CD4-positive, alpha-beta T cell treated with Interleukin-17A for 4 hours (primary cell): ENCODE data around the gene DNMT3L.
"Not testable (repeated sequence)": the region's sequence is repeated elsewhere in the genome, so short reads cannot be mapped to it uniquely, and the experiment has no call there.

ENCODE experiments used
- DNase-seq: peaks from one replicate; pipeline ENCODE4 v3.0.0-alpha.2; 2020; ENCODE audit warnings: mixed read lengths

The DNMT3L gene

DNA sequence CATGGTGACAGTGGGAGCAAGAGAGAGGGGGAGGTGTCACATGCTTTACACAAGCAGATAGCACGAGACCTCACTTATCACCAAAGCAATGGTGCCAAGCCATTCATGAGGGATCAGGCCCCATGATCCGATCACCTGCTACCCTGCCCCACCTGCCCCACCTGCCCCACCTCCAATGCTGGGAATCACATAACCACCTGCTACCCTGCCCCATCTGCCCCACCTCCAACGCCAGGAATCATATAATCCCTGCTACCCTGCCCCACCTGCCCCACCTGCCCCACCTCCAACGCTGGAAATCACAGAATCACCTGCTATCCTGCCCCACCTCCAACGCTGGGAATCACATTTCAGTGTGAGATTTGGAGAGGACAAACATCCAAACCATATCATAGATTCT, 13.3 kb upstream of the DNMT3L start:
- no peak for DNase-seq

DNA sequence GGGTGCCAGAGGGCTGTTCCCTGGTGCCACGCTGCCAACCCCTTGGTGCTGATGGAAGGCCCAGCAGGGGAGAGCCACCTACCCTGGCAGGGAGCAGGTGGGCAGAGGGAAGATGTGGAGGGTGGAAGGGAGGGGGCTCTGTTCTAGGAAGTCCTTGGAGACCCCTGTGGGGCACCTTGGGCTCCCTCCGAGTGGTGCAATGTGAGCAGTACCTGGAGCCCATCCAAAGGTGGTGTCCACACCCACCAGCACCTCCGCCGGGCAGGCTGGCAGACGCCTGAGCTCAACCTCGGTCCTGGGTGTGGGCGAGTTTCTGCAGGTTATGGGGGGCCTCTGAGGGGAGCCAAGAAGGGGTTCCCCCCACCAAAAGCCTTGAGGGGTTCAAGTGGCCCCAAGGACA, 11.3 kb upstream of the DNMT3L start:
- DNase-seq = no peak

DNA sequence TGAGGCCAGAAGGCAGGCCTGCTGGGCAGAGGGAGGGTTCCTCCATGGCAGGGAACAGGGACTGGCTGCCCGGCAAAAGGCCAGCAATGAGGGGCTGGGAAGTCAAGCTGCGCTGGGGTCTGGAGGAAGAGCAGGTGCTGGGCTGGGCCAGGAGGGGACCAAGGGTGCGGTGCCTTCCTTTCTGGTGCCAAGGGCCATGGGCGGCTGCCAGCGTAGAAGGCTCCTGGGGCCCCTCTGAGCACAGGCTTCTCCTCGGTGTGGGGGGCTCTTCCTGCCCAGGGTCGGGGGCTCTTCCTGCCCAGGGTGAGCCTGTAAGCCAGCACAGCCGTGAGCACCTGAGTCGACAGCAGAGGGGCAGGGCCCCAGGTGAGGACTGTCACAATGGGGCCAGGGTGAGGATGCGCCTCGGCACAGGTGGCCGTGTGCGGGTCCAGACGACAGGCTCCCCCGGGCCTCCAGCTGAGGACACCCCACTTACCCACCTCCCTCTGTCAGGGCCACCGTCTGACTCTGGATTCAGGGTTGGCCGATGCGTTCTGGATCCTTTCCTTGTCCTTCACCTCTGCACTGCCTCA, 10.7 kb upstream of the DNMT3L start:
- no peak for DNase-seq

DNA sequence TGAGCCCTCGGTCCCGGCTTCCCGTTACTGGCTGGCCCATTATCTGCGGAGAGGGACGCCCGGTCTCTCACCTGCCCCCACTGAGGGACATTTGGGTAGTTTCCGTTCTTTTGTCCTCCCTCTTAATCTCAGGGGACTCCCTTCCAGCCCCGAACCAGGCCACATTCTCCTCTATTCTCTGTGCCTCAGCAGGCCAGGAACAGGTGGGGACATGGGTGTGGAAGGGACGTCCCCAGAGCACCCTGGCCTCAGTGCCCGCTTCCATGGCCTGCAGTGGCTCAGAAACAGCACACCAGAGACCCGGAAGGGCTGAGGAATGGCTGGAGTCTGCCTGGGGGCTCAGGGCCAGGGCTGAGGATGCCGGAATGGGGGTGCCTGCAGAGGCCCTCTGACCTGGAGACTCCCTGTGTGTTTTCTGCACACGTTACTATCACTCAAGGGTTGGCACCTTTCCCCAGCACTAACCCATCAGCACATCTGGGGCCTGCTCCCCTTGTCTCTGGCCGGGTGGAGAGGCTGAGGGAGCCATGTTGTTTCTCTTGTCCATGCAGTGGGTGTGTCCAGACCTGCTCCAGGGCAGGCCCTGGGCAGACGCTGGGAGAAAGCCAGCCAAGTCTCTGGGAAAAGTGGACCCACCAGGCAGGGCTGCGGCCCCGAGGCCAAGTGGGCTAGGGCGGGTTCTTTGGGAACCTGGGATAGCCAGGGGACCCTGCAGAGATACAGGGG, 10.0 kb upstream of the DNMT3L start:
- no peak for DNase-seq

DNA sequence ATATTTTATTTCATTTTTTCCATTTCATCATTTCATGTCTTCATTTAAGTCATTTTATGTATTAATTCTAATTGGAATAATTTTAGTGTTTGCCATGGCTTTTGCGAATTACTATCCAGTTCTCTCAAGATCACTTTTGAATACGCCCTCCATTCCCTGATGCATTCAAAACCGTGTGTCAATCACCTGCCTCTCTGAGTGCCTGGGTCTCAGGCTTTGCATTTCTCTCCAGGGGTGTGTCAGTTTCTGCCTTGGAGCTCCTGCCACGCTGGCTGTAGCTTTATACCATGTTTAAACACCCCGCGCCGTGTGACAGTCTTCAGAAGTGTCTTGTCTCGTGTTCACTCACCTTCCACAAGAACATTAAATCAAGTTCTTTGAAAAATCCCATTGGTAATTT, 7.4 kb upstream of the DNMT3L start:
- no peak for DNase-seq

DNA sequence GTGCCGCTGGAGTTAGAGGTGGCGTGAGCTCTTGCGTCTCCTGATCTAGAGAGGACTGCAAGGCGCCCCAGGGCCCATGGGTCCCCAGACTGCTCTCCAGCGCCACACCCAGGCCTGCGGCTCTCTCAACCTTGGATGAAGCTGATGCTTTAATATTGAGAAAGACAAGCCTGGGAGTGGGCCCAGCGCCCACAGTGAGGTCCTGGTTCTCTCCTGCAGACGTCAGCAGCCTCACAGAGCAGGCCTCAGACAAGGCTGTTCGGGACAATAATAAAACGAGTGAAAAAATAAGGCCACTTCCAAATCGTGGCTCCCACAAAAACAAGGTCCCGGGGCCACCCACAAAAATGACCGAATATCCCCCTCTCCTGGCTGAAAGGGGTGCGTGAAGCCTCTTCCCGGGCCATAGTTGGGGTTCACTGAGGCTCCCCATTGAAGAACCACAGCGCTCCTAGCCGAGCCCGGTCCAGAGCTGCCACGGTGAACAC, 6.0 kb upstream of the DNMT3L start:
- DNase-seq = peak; percentile 53

DNA sequence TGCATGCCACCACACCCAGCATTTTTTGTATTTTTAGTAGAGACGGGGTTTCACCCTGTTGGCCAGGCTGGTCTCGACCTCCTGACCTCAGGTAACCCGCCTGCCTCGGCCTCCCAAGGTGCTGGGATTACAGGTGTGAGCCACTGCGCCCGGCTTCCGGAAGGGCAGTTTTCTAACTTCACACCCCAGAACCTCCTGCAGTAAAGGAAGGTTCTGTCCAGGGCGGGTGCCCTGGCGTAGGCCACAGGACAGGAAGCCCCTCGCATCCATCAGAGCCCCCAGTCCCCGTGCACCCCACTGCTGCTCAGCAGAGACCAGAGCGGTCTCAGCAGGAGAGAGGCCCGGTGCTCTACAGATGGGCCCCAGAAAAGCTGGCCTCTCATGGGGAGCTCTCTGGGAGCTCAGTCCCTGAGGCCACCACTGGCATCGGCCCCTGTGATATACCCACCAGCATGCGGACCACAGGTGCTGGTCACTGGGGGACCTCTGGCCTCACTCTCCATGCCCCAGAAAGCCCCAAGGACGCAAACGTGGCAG, 4.1 kb upstream of the DNMT3L start:
- no peak for DNase-seq

DNA sequence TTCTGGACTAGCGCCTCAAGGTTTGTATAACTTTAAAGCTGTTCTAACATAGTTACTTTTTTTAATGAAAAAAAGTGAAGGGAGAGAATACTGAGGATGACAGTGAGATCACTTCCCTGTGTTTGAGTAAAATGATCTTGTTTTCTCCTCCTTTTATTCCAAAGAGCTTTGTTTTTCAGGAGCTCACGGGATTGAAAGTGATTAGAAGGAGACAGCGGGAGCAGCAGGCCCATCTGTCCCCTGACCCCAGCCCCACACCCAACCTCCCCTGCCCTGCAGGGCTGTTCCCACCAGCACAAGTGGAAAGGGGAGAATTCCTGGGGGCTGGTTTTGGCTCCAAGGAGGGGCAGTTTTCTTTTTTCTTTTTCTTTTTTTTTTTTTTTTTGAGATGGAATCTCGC, 2.1 kb upstream of the DNMT3L start:
- no peak for DNase-seq

DNA sequence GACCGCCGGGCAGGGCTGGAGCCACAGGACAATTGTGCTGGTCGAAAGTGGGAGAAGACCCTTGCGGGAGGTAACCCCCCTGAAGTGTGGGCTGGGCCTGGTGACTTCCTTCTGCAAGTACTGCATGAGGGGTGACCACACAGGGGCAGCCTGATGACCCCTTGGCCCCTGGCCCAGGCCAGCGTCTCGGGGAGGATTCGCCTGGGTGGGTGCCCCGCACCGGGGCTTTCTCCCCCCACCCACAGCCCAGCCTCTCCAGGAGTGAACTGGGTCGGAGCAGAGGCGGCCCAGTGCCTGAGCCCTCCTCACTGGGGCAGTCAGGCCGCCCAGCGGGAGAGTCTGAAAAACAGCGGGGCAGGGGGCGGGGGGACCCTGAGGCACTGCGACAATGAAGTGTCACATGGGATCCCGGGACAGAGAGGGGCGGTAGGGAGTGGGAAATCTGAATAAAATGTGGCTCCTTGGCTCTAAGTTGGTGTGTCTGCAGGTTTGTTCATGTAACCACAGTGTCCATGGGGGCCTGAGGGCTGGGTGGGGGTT, 1.6 kb upstream of the DNMT3L start:
- no peak for DNase-seq

DNA sequence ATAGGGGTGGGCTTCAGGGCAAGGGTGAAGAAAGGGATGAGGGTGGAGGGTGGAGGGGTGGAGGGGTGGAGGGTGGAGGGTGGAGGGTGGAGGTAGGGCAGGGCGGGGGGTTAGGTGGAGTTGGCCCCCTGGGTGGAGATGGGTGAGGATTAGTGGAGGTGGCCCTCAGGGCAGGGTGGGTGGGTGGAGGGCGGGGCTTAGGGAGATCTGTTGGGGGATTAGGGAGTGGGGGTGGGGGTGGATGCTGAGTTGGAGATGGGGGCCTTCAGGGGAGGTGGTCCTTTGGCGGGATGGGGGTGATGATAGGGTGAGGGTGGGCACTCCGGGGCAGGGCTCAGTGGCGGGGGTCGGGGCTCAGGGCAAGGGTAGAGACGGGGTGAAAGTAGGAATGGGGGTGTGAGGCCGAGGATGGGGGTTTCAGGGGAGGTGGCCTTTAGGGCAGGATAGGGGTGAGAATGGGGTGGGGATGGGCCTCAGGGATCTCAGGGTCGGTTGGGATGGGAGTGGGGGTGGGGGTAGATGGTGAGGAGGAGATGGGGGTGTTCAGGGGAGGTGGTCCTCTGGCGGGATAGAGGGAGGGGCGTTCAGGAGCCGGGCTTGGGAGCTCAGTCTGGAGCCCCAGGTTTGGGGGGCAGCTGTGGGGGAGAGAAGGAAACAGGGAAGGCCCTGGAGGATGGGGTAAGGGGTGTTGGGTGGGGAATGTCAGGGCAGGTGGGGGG, 800 bp upstream of the DNMT3L start:
- no peak for DNase-seq

DNA sequence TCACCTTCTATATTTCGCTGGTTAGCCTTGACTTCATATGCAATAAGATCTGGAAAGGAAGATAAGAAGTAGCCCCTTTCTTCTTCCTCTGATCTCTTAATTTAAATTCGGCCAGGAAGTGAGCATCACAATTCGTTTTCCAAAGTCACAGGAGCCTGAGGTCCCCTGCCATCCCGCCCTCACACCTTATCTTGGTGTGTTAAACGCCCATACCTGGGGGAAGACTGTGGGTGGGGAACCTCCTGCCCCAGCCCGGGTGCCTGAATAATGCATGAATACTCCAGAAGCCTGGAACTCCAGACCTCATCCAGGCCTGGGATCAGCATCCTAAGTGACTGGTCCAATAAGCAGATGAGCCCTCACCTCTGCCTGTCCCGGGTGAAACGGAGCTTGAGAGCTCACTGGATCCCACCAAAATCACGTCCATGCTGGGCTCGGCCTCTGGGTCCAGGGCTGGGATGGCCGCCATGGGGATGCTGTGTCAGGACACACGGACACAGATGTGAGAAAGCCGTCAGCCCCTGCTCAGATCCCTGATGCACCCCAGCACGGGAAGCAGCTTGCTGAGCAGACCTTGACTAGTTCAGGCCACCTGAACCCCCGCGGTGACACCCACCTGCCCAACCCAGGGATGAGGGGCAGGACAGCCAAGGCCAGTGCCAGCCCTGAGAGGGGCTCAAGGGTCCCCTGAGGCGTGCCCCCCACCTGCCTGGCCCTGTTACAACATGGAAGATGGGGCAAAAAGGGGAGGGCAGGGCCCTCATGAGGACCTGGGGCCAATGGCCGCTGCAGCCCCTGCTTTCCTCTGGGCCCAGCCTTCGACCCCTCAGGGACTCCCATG, 686 bp downstream of the DNMT3L start:
- DNase-seq = no peak

DNA sequence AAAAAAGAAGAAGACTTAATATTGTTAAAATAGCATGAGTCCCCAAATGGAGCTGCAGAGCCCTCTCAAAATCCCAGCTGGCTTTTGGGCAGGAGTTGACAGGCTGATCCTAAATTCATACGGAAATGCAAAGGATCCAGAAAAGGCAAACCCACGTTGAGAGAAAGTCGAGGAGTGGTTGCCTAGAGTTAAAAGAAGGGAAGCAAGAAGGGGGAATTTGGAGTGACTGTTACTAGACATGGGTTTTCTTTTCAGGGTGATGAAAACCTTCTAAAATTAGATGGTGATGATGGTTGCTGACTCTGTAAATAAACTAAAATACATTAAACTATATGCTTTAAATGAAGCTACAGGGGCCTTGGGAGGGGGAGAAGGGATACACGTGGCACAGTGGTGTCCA, 1.6 kb downstream of the DNMT3L start:
- no peak for DNase-seq

DNA sequence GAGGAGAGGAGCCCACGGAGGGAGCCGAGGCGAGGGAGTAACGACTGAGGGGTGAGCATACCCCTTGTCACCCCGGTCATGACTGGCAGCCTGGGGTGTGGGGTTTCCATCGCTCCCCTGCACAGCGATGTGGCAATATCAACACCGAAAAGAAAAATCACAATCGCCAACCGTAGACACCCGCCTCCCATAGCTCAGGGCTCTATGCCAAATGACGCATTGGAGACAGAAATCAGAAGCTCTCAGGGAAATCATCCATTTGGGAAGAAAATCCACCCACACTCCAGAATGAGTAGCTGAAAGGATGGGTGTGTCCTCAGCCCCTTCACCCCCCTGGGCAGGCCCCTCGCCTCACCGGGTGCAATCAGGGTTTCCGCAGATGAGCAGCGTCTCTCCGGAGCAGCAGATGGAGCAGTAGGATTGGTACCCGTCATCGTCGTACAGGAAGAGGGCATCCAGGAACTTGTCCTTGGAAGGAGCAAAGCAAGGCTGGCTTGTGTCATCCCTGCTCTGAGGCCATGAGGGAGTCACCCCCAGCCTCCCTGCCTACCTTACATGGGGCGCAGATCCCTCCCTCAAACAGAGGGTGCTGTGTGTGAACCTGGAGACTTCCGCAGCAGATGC, 2.5 kb downstream of the DNMT3L start:
- no peak for DNase-seq

DNA sequence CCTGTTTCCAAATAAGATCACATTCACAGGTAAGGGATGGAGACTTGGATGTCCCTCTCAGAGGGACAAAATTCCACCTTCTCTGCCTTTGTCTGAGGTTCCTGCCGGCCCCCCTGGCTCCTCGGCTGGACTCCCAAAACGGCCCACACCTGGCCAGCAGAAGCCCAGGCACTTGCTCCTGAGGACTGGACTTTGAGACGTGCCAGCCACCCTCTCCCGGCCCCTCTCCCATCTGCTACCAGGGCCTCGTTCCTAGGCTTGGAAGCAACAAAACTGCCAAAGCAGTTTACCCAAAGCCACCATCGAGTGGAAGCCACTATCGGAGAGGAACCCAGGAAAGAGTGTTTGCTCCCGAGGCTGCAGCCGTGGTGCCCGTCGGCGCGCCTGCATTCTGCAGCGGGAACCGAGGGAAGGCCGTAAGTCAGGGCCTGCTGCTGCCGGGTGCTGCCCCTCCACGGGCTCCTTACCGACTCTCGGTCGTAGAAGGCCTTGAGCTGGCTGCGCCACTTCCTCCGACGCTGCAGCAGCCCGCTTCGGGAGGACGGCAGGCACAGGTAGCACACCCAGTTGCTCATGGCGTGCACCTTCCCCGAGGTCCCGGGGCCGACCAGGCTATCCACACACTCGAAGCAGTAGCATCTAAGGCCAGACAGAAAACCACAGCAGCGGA, 3.5 kb downstream of the DNMT3L start:
- no peak for DNase-seq

DNA sequence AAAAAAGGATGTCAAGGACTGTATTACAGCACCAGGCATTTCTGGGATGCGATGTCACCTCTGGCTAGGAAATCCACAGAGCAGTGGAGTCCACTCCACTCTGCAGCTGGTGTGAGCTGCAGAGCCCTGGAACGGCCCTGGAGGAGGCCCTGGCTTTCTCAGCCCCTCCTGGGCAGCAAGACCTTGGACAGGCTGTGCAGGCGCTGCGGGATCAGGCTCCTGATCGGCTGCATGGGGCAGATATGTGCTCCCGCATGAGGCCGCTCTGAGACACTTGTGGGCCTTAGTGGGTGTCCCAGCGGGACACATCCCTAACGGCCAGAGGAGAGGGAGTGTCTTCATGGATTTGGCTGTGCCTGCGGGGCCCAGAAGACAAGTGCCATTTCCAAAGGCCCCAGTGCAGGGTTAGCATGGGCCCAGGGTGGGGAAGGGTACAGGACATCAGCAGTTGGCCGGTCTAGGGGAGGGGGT, 6.2 kb downstream of the DNMT3L start:
- no peak for DNase-seq

DNA sequence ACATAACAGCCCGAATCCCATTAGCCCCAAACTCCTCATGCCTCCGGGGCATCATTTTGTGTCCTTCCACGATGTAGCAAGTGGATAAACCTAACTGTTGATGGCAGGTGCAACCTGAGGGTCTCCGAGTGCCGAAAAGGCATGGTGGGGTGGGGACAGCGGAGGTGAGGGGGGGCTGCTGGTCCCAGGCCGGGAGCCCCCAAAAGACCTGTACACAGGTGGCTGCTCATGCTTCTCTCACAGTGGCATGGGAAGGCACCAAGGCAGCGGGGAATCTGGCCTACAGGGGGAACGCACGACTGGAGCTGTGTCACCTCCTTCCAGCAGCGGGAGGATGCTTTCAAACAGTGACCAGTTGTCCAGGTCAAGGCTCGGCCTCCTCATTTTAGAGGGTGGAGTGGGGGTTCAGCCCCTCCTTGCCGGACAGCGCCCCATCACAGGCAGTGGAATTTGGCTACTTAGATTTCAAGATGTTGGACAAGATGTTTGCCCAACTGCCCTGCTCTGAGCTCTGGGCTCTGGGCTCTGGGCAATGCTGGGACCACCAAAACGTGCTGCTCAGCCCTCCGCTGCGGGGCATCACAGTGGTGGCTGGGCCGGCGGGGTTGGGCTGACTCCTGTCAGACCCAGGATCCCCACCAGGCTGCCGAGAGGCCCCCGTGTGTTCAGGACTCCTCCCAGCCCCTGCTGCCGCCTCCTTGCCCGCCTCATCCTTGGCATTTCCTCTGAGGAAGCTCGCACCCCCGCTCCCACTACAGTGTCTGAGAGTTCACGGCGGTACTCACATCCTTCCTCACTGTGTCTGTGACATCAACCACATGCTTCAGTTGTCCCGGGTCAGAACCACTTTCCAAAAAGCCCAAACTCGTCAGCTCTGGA, 7.6 kb downstream of the DNMT3L start:
- no peak for DNase-seq

DNA sequence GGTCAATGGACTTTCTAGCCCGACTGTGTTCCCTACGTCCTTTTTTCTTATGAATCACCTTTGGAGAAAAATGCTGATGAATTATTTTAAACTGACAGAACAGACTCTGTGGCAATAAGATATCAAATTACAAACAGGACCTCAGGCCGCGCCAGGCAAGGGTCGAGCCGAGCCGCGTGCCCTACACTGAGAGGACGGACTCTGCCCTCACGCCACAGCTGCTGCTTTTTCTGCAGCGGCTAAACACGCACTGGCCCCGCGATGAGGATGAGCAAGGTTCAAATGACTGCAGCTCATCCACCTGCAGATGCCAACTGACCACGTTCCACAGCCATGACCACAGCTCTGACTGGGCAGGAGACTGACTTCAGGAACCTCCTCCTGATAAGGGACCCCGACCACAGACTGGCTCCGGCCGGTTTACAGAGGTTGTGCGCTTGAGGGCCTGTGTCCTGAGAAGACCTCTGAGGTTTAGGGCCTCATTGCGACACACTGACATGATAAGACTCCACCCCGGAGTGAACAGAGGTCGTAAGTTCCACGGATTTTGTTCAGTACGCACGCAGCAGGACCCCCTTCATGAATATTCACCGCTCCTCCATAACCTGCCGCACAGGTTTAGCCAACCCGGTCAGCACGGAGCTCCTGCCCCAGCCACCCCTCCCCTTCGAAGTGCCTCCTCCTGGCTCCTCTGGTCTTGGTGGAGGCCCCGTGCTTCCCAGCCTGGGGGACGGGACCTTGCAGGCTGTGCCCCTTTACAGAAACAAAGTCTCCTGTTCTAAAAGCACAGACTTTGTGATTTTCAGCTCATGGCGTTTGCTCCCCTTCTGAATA, 12.3 kb downstream of the DNMT3L start:
- DNase-seq = not testable (repeated sequence)

DNA sequence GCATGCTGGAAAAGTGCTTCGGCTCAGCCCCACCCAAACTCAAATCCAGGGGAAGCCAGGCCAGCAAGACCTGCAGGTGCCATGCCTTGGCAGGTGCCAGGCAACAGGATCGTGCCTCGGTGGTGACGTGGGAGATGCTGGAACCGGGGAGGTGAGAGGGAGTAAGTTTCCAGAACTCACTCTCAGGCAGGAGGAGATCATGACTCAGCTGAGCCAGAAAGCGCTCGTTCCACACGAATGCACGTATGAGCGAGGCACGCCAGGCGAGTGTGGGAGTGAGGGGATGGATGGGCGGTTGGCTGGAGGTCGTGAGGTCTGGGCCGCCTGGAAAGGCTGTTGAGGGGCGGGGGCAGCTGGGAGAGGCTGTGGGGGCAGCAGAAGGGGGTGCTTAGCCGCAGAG, 13.8 kb downstream of the DNMT3L start:
- DNase-seq = not testable (repeated sequence)

DNA sequence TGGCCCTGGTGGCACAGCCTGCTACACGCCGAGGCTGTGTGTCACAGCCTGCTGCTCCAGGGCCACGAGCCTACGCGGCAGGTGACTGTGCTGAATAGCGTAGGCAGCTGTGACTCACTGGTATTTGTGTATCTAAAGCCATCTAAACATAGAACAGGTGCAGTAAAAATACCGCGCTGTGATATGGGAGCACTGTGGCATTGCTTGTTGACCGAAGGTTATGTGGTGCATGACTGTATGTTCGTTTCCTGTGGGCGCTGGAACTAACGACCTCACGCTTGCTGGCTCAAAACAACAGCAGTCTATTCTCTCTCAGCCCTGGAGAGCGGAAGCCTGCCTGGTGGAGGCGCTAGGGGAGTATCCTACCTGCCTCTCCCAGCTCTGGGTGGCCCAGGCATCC, 17.7 kb downstream of the DNMT3L start:
- DNase-seq = not testable (repeated sequence)
